T-helper 22 cell (primary cell): Measurements from ENCODE around the gene SGCB.

ENCODE experiments used
- DNase-seq: peaks from one replicate; pipeline ENCODE4 v3.0.0-alpha.2; 2020; ENCODE audit warnings: low read depth

SGCB gene

GRCh38 chr4:52019936-52020657, 18.0 kb downstream of the SGCB start, which contains the start of gene LRRC66:
Gene LRRC66 (minus strand): TSS chr4:52020363. CDS start chr4:52017613, 2,750 bp downstream.
- no peak for DNase-seq

- no peak for DNase-seq
Observed at GRCh38 chr4:52017814-52018213, 20.3 kb downstream of the SGCB start.

GRCh38 chr4:52016981-52017380, 21.1 kb downstream of the SGCB start:
- no peak for DNase-seq

- no peak for DNase-seq
Observed at GRCh38 chr4:52015366-52015765, 22.7 kb downstream of the SGCB start.

- DNase-seq, result no peak
Observed at GRCh38 chr4:52014903-52015302, 23.2 kb downstream of the SGCB start.

GRCh38 chr4:52012651-52013050, 25.4 kb downstream of the SGCB start:
- no peak for DNase-seq

- DNase-seq, result no peak
Observed at GRCh38 chr4:52010986-52011385, 27.1 kb downstream of the SGCB start.

GRCh38 chr4:52006887-52007286, 31.2 kb downstream of the SGCB start:
- no peak for DNase-seq

- DNase-seq, result no peak
Observed at GRCh38 chr4:52005604-52006273, 32.4 kb downstream of the SGCB start.

- DNase-seq, result no peak
Observed at GRCh38 chr4:52004414-52004813, 33.7 kb downstream of the SGCB start.

- DNase-seq, result no peak
Observed at GRCh38 chr4:52001616-52002015, 36.5 kb downstream of the SGCB start.

- DNase-seq, result no peak
Observed at GRCh38 chr4:51999250-51999649, 38.8 kb downstream of the SGCB start.

- DNase-seq, result no peak
Observed at GRCh38 chr4:51998837-51999236, 39.3 kb downstream of the SGCB start.

GRCh38 chr4:51997647-51998046, 40.5 kb downstream of the SGCB start:
- no peak for DNase-seq

- DNase-seq, result no peak
Observed at GRCh38 chr4:51995647-51996220, 42.4 kb downstream of the SGCB start.
